Activated B cell treated with CpG ODN at 0.5 μM for 24 hours (primary cell): ENCODE data around the gene SLC4A1AP. TPM values are rescaled to one million over a fixed set of nuclear protein-coding genes. Genes with fewer than 3 reads are reported as not detected.

Experiments used
- ATAC-seq: fragments of 200-7000 bp; cut with Tn5 transposase; one replicate; pipeline ENCODE4 v1.10.0; 2021; ENCODE audit warnings: low read depth, mild to moderate bottlenecking, moderate library complexity
- CTCF ChIA-PET: fragments of 350-600 bp; sonication (Branson Sonifier 250); formaldehyde crosslinking; loops from one replicate; lab custom pipeline; 2021; ENCODE audit warnings: antibody characterized with exemption; lab: Charles Lee
- POLR2A ChIA-PET: fragments of 350-600 bp; sonication (Branson Sonifier 250); formaldehyde crosslinking; loops from one replicate; lab custom pipeline; 2021; ENCODE audit warnings: antibody characterized with exemption; lab: Charles Lee
- DNase-seq: peaks from one replicate; pipeline ENCODE4 v3.0.0; 2022
- H3K27ac Mint-ChIP-seq: one replicate; pipeline ENCODE4 v1.8.0; 2020; ENCODE audit warnings: mixed read lengths
- H3K27me3 Mint-ChIP-seq: one replicate; pipeline ENCODE4 v1.8.0; 2021; ENCODE audit warnings: mixed read lengths
- H3K36me3 Mint-ChIP-seq: one replicate; pipeline ENCODE4 v1.8.0; 2021; ENCODE audit warnings: low read depth, mixed read lengths
- H3K4me1 Mint-ChIP-seq: one replicate; pipeline ENCODE4 v1.8.0; 2021; ENCODE audit warnings: mixed read lengths
- H3K4me3 Mint-ChIP-seq: one replicate; pipeline ENCODE4 v1.8.0; 2020; ENCODE audit warnings: mild to moderate bottlenecking, mixed read lengths
- H3K9me3 Mint-ChIP-seq: one replicate; pipeline ENCODE4 v1.8.0; 2020; ENCODE audit warnings: mixed read lengths
- intact Hi-C: fragments of 100-400 bp; cut with micrococcal nuclease; formaldehyde crosslinking; loops from one replicate; pipeline ENCODE4 v1.15.1; 2024
- total RNA-seq: library from RNA; stranded (reverse); gene quantifications from 2 replicates; pipeline ENCODE4 v1.2.3, GENCODE V29; 2022
- TF ChIP-seq, protein P1 (sequence below): fragments of 200-600 bp; IDR thresholded peaks from one replicate; pipeline ENCODE4 v1.8.0; 2022; ENCODE audit warnings: antibody characterized with exemption, mild to moderate bottlenecking

Gene SLC4A1AP
- total RNA-seq, 1 donor from 2014 or later: 22.0 TPM

- H3K27ac Mint-ChIP-seq: no peak overlapping the region
These were observed 2.3 kb upstream of the SLC4A1AP start for GRCh38 chr2:27661371-27661770.

GRCh38 chr2:27664154-27664574, 475 bp downstream of the SLC4A1AP start:
- TF ChIP-seq, protein P1, sequence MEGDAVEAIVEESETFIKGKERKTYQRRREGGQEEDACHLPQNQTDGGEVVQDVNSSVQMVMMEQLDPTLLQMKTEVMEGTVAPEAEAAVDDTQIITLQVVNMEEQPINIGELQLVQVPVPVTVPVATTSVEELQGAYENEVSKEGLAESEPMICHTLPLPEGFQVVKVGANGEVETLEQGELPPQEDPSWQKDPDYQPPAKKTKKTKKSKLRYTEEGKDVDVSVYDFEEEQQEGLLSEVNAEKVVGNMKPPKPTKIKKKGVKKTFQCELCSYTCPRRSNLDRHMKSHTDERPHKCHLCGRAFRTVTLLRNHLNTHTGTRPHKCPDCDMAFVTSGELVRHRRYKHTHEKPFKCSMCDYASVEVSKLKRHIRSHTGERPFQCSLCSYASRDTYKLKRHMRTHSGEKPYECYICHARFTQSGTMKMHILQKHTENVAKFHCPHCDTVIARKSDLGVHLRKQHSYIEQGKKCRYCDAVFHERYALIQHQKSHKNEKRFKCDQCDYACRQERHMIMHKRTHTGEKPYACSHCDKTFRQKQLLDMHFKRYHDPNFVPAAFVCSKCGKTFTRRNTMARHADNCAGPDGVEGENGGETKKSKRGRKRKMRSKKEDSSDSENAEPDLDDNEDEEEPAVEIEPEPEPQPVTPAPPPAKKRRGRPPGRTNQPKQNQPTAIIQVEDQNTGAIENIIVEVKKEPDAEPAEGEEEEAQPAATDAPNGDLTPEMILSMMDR: no peak

More at GRCh38 chr2:27661371-27661770, 2.3 kb upstream of the SLC4A1AP start:
- DNase-seq: no peak
- ChIA-PET POLR2A (no interaction called here), CTCF (no interaction called here)
- peaks cover 56% of the 10 kb centered on the region for H3K36me3 Mint-ChIP-seq
- peak overlapping the region; percentile 100 for H3K4me3 Mint-ChIP-seq
- no peaks in the 10 kb centered on the region for H3K27me3 Mint-ChIP-seq
- no peak for ATAC-seq
- H3K4me1 Mint-ChIP-seq: peaks cover 46% of the 10 kb centered on the region
- TF ChIP-seq, protein P1: no peak
- no peaks in the 10 kb centered on the region for H3K9me3 Mint-ChIP-seq
- intact Hi-C loops: no loop called here

DNA sequence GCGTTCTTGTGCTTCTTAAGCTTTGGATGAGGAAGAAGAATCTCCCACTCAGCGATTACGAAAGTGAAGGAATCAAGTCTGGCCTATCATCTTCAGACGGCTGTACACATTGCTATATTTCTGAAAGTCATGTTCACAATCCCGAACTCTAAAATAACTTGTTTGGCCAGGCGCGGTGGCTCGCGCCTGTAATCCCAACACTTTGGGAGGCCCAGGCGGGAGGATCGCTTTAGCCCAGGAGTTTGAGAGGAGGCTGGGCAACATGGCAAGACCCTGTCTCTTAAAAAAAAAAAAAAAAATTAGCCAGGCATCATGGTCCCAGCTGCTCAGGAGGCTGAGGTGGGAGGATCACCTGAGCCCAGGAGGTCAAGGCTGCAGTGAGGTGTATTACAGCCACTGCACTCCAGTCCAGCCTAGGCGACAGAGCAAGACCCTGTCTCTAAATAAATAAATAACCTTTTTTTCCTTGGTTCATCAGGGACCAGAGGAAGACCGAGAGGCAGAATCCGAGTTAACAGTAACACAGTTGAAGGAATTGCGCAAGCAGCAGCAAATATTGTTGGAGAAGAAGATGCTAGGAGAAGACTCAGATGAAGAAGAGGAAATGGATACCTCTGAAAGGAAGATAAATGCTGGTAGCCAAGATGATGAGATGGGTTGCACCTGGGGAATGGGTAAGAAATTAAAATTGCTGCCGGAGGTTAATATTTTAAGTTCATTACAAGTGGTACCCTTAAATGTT, 1.1 kb downstream of the SLC4A1AP start:
- ChIA-PET POLR2A (interaction anchor here (0.5 to 2.0 kb wide), 4 partner anchors 18 to 428 kb away, joined by 4 to 20 read pairs (median 8); partner anchors contain the start of genes CCDC121 and GPN1), CTCF (interaction anchor here (0.8 to 1.7 kb wide), 2 partner anchors 19 kb away, joined by 3 to 12 read pairs; no protein-coding TSS in a partner anchor)
- no peaks in the 10 kb centered on the region for H3K9me3 Mint-ChIP-seq
- ATAC-seq (no peak), DNase-seq (no peak)
- TF ChIP-seq, protein P1: no peak
- H3K36me3 Mint-ChIP-seq: peaks cover 61% of the 10 kb centered on the region
- peak overlapping the region; percentile 24 for H3K27ac Mint-ChIP-seq
- H3K4me1 Mint-ChIP-seq: peaks cover 43% of the 10 kb centered on the region
- intact Hi-C loops: no loop called here
- no peaks in the 10 kb centered on the region for H3K27me3 Mint-ChIP-seq
- H3K4me3 Mint-ChIP-seq: peak overlapping the region; percentile 100

More at GRCh38 chr2:27664154-27664574, 475 bp downstream of the SLC4A1AP start:
- Mint-ChIP-seq H3K4me1 (peaks cover 46% of the 10 kb centered on the region), H3K27me3 (no peaks in the 10 kb centered on the region), H3K4me3 (peak overlapping the region; percentile 100), H3K36me3 (peaks cover 62% of the 10 kb centered on the region), H3K27ac (peak overlapping the region; percentile 99), H3K9me3 (no peaks in the 10 kb centered on the region)
- ChIA-PET POLR2A (interaction anchor here (0.5 to 2.0 kb wide), 9 partner anchors 18 to 452 kb away, joined by 3 to 20 read pairs (median 7); partner anchors contain the start of genes ATRAID, CCDC121, GPN1 and NRBP1), CTCF (interaction anchor here (1.7 kb wide), 1 partner anchor 19 kb away, joined by 12 read pairs; no protein-coding TSS in a partner anchor)
- DNase-seq: no peak
- ATAC-seq: no peak
- intact Hi-C loops: no loop called here

- Mint-ChIP-seq H3K4me1 (peaks cover 31% of the 10 kb centered on the region), H3K4me3 (no peak overlapping the region), H3K27ac (no peak overlapping the region), H3K36me3 (peaks cover 63% of the 10 kb centered on the region), H3K27me3 (no peaks in the 10 kb centered on the region), H3K9me3 (no peaks in the 10 kb centered on the region)
- ChIA-PET CTCF (no interaction called here), POLR2A (interaction anchor here (0.6 to 1.8 kb wide), 2 partner anchors 39 to 49 kb away, joined by 3 to 6 read pairs; partner anchors contain the start of genes CCDC121 and GPN1)
- TF ChIP-seq, protein P1: no peak
- ATAC-seq (no peak), DNase-seq (no peak)
- intact Hi-C loops: no loop called here
These were observed 3.8 kb downstream of the SLC4A1AP start for GRCh38 chr2:27667446-27667845.

- H3K9me3 Mint-ChIP-seq: no peaks in the 10 kb centered on the region
- CTCF ChIA-PET: no interaction called here
- intact Hi-C loops: no loop called here
- TF ChIP-seq, protein P1: no peak
- POLR2A ChIA-PET: no interaction called here
- DNase-seq (no peak), ATAC-seq (no peak)
- peaks cover 2% of the 10 kb centered on the region for H3K4me1 Mint-ChIP-seq
- H3K4me3 Mint-ChIP-seq: no peak overlapping the region
- H3K36me3 Mint-ChIP-seq: peaks cover 75% of the 10 kb centered on the region
- H3K27me3 Mint-ChIP-seq: no peaks in the 10 kb centered on the region
- H3K27ac Mint-ChIP-seq: no peak overlapping the region
These were observed 7.5 kb downstream of the SLC4A1AP start for GRCh38 chr2:27671235-27671634.
